GM21528 (cell line): ENCODE measurements around the gene GDPD5.

Experiments used
- ATAC-seq: cut with Tn5 transposase; IDR thresholded peaks from one replicate; pipeline ENCODE4 v1.9.1; 2021; ENCODE audit warnings: mild to moderate bottlenecking, moderate library complexity; ENCODE audit not compliant: unreplicated experiment, low FRiP score

GDPD5 gene

GRCh38 chr11:75516886-75517285 is 8.9 kb downstream of the GDPD5 start:
- no peak for ATAC-seq

GRCh38 chr11:75516140-75516539 is 9.6 kb downstream of the GDPD5 start:
- no peak for ATAC-seq

GRCh38 chr11:75514596-75514995 is 11.1 kb downstream of the GDPD5 start:
- ATAC-seq, result no peak

GRCh38 chr11:75513250-75513649 is 12.5 kb downstream of the GDPD5 start:
- no peak for ATAC-seq

GRCh38 chr11:75510723-75511019 is 15.1 kb downstream of the GDPD5 start:
- no peak for ATAC-seq

GRCh38 chr11:75510004-75510722 is 15.6 kb downstream of the GDPD5 start:
- ATAC-seq, result no peak

- ATAC-seq, result no peak
These were observed 16.6 kb downstream of the GDPD5 start for GRCh38 chr11:75509020-75509720.

GRCh38 chr11:75508051-75508561 is 17.6 kb downstream of the GDPD5 start:
- ATAC-seq, result no peak

- ATAC-seq, result no peak
These were observed 18.2 kb downstream of the GDPD5 start for GRCh38 chr11:75507571-75507970.

- ATAC-seq, result no peak
These were observed 18.9 kb downstream of the GDPD5 start for GRCh38 chr11:75506827-75507226.

- ATAC-seq, result no peak
These were observed 19.6 kb downstream of the GDPD5 start for GRCh38 chr11:75505916-75506692.

GRCh38 chr11:75504501-75504900 is 21.2 kb downstream of the GDPD5 start:
- no peak for ATAC-seq

GRCh38 chr11:75503531-75504099 is 22.1 kb downstream of the GDPD5 start:
- ATAC-seq, result no peak

- ATAC-seq, result no peak
These were observed 23.6 kb downstream of the GDPD5 start for GRCh38 chr11:75502138-75502537.

- ATAC-seq, result no peak
These were observed 25.0 kb downstream of the GDPD5 start for GRCh38 chr11:75500742-75501141.

- no peak for ATAC-seq
These were observed 26.1 kb downstream of the GDPD5 start for GRCh38 chr11:75499423-75500190.

GRCh38 chr11:75498556-75499255 is 27.0 kb downstream of the GDPD5 start:
- ATAC-seq, result no peak

- no peak for ATAC-seq
These were observed 27.8 kb downstream of the GDPD5 start for GRCh38 chr11:75497788-75498409.

GRCh38 chr11:75496305-75496752 is 29.4 kb downstream of the GDPD5 start:
- ATAC-seq, result no peak
